Endothelial cell of umbilical vein (primary cell): ENCODE data around the gene MIF4GD. TPM values are rescaled to one million over a fixed set of nuclear protein-coding genes. Genes with fewer than 3 reads are reported as not detected.

ENCODE experiments used
- Bru-seq: library from RNA; stranded (reverse); fragments of 400-500 nt; gene quantifications from one replicate; lab custom pipeline; 2021; lab: Mats Ljungman, UMichigan
- BruChase-seq, 2 experiments: library from RNA; stranded (reverse); fragments of 400-500 nt; gene quantifications; one replicate each; lab custom pipeline; 2021; lab: Mats Ljungman, UMichigan
- BruUV-seq: library from RNA; stranded (reverse); fragments of 400-500 nt; replicated peaks from 2 replicates; lab custom pipeline; 2021; lab: Mats Ljungman, UMichigan
- CTCF ChIA-PET: fragments of 300-600, 350-600 bp; sonication (Branson Sonifier 250); formaldehyde crosslinking; loops from one replicate; lab custom pipeline; 2021; ENCODE audit warnings: antibody characterized with exemption, inconsistent platforms; lab: Charles Lee
- POLR2A ChIA-PET: fragments of 300-600, 350-600 bp; sonication (Branson Sonifier 250); formaldehyde crosslinking; loops from one replicate; lab custom pipeline; 2021; ENCODE audit warnings: antibody characterized with exemption, inconsistent platforms; lab: Charles Lee
- DNase-seq: peaks from one replicate; pipeline ENCODE4 v3.0.0-alpha.2; 2011; ENCODE audit warnings: low read depth, low spot score
- FAIRE-seq: peaks from 2 replicates; lab custom pipeline; 2011; peaks lifted over from hg19 to GRCh38; lab: Jason Lieb, UNC
- H2AFZ ChIP-seq: 2 replicates; pipeline ENCODE4 v1.6.0; 2012; ENCODE audit warnings: low read depth, low read length, control low read depth, inconsistent platforms
- H3K27ac ChIP-seq: 2 replicates; pipeline ENCODE4 v1.5.1; 2011; ENCODE audit warnings: low read depth, mild to moderate bottlenecking, control low read depth, low read length, moderate library complexity; ENCODE audit not compliant: insufficient read depth
- H3K27me3 ChIP-seq, 2 experiments: 2 replicates each; pipeline versions ENCODE4 v1.6.0 to v1.6.1; 2011; ENCODE audit warnings: low read length in 2 of 2, mixed read lengths in 1 of 2; ENCODE audit not compliant: control insufficient read depth in 2 of 2, insufficient read depth in 2 of 2
- H3K36me3 ChIP-seq, 2 experiments: 2 replicates in 1 of 2; 3 replicates in 1 of 2; pipeline ENCODE4 v1.5.1; 2011; ENCODE audit warnings: low read length in 2 of 2, mild to moderate bottlenecking in 1 of 2, moderate library complexity in 1 of 2; ENCODE audit not compliant: control insufficient read depth in 2 of 2, insufficient read depth in 2 of 2; ENCODE audit errors: extremely low read depth in 1 of 2
- H3K4me1 ChIP-seq: 3 replicates; pipeline ENCODE4 v1.5.1; 2011; ENCODE audit warnings: mild to moderate bottlenecking, low read length; ENCODE audit not compliant: control insufficient read depth, insufficient read depth; ENCODE audit errors: extremely low read depth
- H3K4me2 ChIP-seq: 2 replicates; pipeline ENCODE4 v1.6.1; 2011; ENCODE audit warnings: low read length, control low read depth, mixed read lengths; ENCODE audit not compliant: insufficient read depth
- H3K4me3 ChIP-seq, 3 experiments: fragments of 200-600 bp in 1 of 3; sonication (generic), shearing (Covaris generic) in 1 of 3; replicated peaks in 1 of 3; 2 replicates each; pipeline ENCODE4 v1.5.1; 2011 to 2016; ENCODE audit warnings: control low read depth in 3 of 3, low read length in 3 of 3, mild to moderate bottlenecking in 2 of 3, inconsistent platforms in 1 of 3, low read depth in 1 of 3, moderate library complexity in 1 of 3; ENCODE audit not compliant: insufficient read depth in 1 of 3
- H3K79me2 ChIP-seq: 2 replicates; pipeline ENCODE4 v1.6.0; 2012; ENCODE audit warnings: low read length, inconsistent platforms; ENCODE audit not compliant: control insufficient read depth, insufficient read depth
- H3K9ac ChIP-seq: replicated peaks from 2 replicates; pipeline ENCODE3; 2011; ENCODE audit warnings: low read length, control low read depth; ENCODE audit not compliant: insufficient read depth; ENCODE audit errors: extremely low read depth
- H3K9me1 ChIP-seq: replicated peaks from 3 replicates; pipeline ENCODE4 v1.6.0; 2011; ENCODE audit warnings: mild to moderate bottlenecking, low read length; ENCODE audit not compliant: control insufficient read depth, insufficient read depth; ENCODE audit errors: extremely low read depth
- H3K9me3 ChIP-seq: replicated peaks from 2 replicates; pipeline ENCODE4 v1.5.1; 2012; ENCODE audit warnings: low read length, inconsistent platforms; ENCODE audit not compliant: control insufficient read depth, insufficient read depth
- H4K20me1 ChIP-seq: replicated peaks from 2 replicates; pipeline ENCODE3; 2011; ENCODE audit warnings: mild to moderate bottlenecking, low read length; ENCODE audit not compliant: control insufficient read depth, insufficient read depth; ENCODE audit errors: extremely low read depth
- EZH2 ChIP-seq: IDR thresholded peaks from 2 replicates; pipeline ENCODE4 v1.6.1; 2012; ENCODE audit warnings: borderline replicate concordance, low read depth, mild to moderate bottlenecking, moderate library complexity, low read length, inconsistent platforms; ENCODE audit not compliant: severe bottlenecking
- FOS ChIP-seq: IDR thresholded peaks from 2 replicates; pipeline ENCODE4 v1.6.1; 2011; ENCODE audit warnings: mild to moderate bottlenecking, low read length, moderate library complexity, borderline replicate concordance; ENCODE audit not compliant: insufficient read depth
- GATA2 ChIP-seq: IDR thresholded peaks from 2 replicates; pipeline ENCODE4 v1.7.0; 2011; ENCODE audit warnings: low read depth, mild to moderate bottlenecking, moderate library complexity, mixed read lengths, low read length; ENCODE audit not compliant: insufficient read length, insufficient read depth
- JUN ChIP-seq: IDR thresholded peaks from 2 replicates; pipeline ENCODE4 v1.6.1; 2011; ENCODE audit warnings: borderline replicate concordance, low read depth; ENCODE audit not compliant: insufficient read length, insufficient read depth
- MAX ChIP-seq: IDR thresholded peaks from 2 replicates; pipeline ENCODE4 v1.6.1; 2011; ENCODE audit not compliant: insufficient read depth, insufficient read length
- MYC ChIP-seq: IDR thresholded peaks from one replicate; pipeline ENCODE4 v1.6.1; 2011; ENCODE audit warnings: mild to moderate bottlenecking, low read depth, low read length
- POLR2A ChIP-seq: IDR thresholded peaks from 2 replicates; pipeline ENCODE4 v1.6.1; 2012; ENCODE audit warnings: low read depth, mild to moderate bottlenecking, control low read depth, low read length
- POLR2AphosphoS5 ChIP-seq: IDR thresholded peaks from 2 replicates; pipeline ENCODE4 v1.6.1; 2012; ENCODE audit warnings: low read depth, mild to moderate bottlenecking, control low read depth, low read length, moderate library complexity; ENCODE audit not compliant: insufficient read depth
- dilution Hi-C: fragments of 300-500 bp; cut with MboI; formaldehyde crosslinking; loops from one replicate; pipeline ENCODE4 v1.15.0; 2019; ENCODE audit warnings: low sequenced_read_pairs; ENCODE audit not compliant: extremely low pct_ligation_motif_present
- intact Hi-C: fragments of 100-400 bp; cut with micrococcal nuclease; formaldehyde crosslinking; loops from one replicate; pipeline ENCODE4 v1.10.0; 2022
- long read RNA-seq: library from polyadenylated mRNA; stranded (forward); transcript quantifications from one replicate; pipeline ENCODE4 v2.0.0, GENCODE V29; 2021
- polyA minus RNA-seq, 3 experiments: library from RNA; depleted of rRNA, polyadenylated mRNA; stranded (reverse); fragments of >200 nt; gene quantifications; 1 replicate in 1 of 3; 2 replicates in 2 of 3; pipeline ENCODE4 v1.2.3, GENCODE V29; 2011
- polyA plus RNA-seq, 4 experiments: library from polyadenylated mRNA; depleted of rRNA in 3 of 4; stranded (reverse) in 3 of 4; unstranded in 1 of 4; fragments of >200 nt; gene quantifications; 2 replicates each; pipeline versions ENCODE4 v1.2.1 to v1.2.3, GENCODE V29; 2011 to 2012; ENCODE audit warnings: missing spikeins in 1 of 4
- total RNA-seq: library from RNA; stranded (reverse); gene quantifications from 2 replicates; pipeline ENCODE4 v1.2.3, GENCODE V29; 2021
- TF ChIP-seq, protein P1 (sequence below), 2 donors: IDR thresholded peaks; 1 replicate in 1 of 2; 2 replicates in 1 of 2; pipeline ENCODE4 v1.5.1; 2011; ENCODE audit warnings: low read length in 2 of 2, mild to moderate bottlenecking in 2 of 2, moderate library complexity in 2 of 2, control low read depth in 1 of 2, inconsistent platforms in 1 of 2, low read depth in 1 of 2; ENCODE audit not compliant: insufficient read depth in 1 of 2; ENCODE audit errors: extremely low read depth in 1 of 2

The MIF4GD gene
- total RNA-seq, result 12.3 and 12.4 TPM in 2 replicates
- polyA plus RNA-seq, result 35.7 and 37.1 TPM in 2 replicates
- 26.2 and 30.3 TPM in 2 replicates for polyA plus RNA-seq (2011; cell fraction: cytosol; rRNA removed)
- polyA plus RNA-seq (2011; cell fraction: nucleus; rRNA removed), result 13.5 and 17.1 TPM in 2 replicates
- polyA plus RNA-seq (2012), result 18.4 and 18.8 TPM in 2 replicates
- 14.6 and 16.0 TPM in 2 replicates for polyA minus RNA-seq
- 20.7 TPM for polyA minus RNA-seq (2011; cell fraction: cytosol; rRNA and poly(A)+ RNA removed)
- 3.0 and 4.1 TPM in 2 replicates for polyA minus RNA-seq (2011; cell fraction: nucleus; rRNA and poly(A)+ RNA removed)
- Bru-seq, nascent RNA, result percentile 34 among the genes with signal in this experiment
- BruChase-seq, experiment 1, labeled RNA remaining after a 6-hour chase, result percentile 48 among the genes with signal in this experiment
- percentile 41 among the genes with signal in this experiment for BruChase-seq, experiment 2, labeled RNA remaining after a 2-hour chase
- long read RNA-seq, transcript MIF4GD-214 (5 exons, 1,230 nt), result minor isoform, 7 of 45 reads
- long read RNA-seq, transcript MIF4GD-202 (6 exons, 1,306 nt), result major isoform, 27 of 45 reads
- long read RNA-seq, partial matches to known transcripts, result 1 of 45 reads
- long read RNA-seq, other reads (novel, unspliced or antisense), result 6 of 45 reads

DNA sequence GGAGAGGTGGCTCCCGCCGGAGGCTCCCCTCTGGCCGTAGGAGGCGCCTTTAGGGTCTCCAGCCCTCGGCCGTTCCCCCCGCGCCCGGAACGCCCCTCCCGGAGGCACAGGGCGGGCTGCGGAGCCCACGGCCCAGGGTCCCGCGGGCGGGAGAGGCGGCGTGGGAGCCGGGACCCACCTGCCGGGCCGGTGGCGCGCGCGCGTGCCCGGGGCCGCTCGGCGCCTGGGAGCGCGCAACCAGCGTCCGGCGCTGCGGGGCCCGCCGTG lies at the start of gene MIF4GD:
TSS of gene MIF4GD (minus strand) at position 266 of the 267 bp plus-strand sequence. CDS start 1,036 bp downstream, outside the sequence.
- Histone ChIP-seq H2AFZ (peak within 1 kb of the TSS; percentile 89), H3K4me3 (peak within 1 kb of the TSS; percentile 57 to 89 (median 61)), H4K20me1 (no peaks in the 10 kb centered on the region), H3K9ac (peak within 1 kb of the TSS; percentile 91), H3K9me1 (no peaks in the 10 kb centered on the region), H3K79me2 (no peaks in the 10 kb centered on the region), H3K27me3 (no peaks in the 10 kb centered on the region), H3K27ac (peak within 1 kb of the TSS; percentile 50), H3K36me3 (peaks cover 3 to 4% of the 10 kb centered on the region in 2 experiments), H3K4me2 (peak within 1 kb of the TSS; percentile 77), H3K4me1 (peaks cover 37% of the 10 kb centered on the region), H3K9me3 (no peaks in the 10 kb centered on the region)
- ChIA-PET CTCF (interaction anchor here (0.6 to 4.1 kb wide), 44 partner anchors 10 to 558 kb away, joined by 3 to 91 read pairs (median 5); partner anchors contain the start of genes ARMC7, GGA3, GRB2 and MRPS7), POLR2A (interaction anchor here (0.8 to 2.3 kb wide), 6 partner anchors 10 to 254 kb away, joined by 3 to 23 read pairs (median 5); partner anchors contain the start of genes GGA3, GRB2, LLGL2 and MRPS7)
- intact Hi-C loops (loop anchor here (1.0 to 2.0 kb wide), 4 partner anchors 18 to 141 kb away; partner anchors contain the start of genes GRB2 and SLC25A19), dilution Hi-C loops (no loop called here)
- DNase-seq (no peak), FAIRE-seq (no peak)
- TF ChIP-seq MAX (no peak), JUN (no peak), POLR2A (no peak), GATA2 (no peak), EZH2 (no peak), POLR2AphosphoS5 (no peak), MYC (no peak), FOS (no peak)
- TF ChIP-seq, protein P1, sequence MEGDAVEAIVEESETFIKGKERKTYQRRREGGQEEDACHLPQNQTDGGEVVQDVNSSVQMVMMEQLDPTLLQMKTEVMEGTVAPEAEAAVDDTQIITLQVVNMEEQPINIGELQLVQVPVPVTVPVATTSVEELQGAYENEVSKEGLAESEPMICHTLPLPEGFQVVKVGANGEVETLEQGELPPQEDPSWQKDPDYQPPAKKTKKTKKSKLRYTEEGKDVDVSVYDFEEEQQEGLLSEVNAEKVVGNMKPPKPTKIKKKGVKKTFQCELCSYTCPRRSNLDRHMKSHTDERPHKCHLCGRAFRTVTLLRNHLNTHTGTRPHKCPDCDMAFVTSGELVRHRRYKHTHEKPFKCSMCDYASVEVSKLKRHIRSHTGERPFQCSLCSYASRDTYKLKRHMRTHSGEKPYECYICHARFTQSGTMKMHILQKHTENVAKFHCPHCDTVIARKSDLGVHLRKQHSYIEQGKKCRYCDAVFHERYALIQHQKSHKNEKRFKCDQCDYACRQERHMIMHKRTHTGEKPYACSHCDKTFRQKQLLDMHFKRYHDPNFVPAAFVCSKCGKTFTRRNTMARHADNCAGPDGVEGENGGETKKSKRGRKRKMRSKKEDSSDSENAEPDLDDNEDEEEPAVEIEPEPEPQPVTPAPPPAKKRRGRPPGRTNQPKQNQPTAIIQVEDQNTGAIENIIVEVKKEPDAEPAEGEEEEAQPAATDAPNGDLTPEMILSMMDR (IDR thresholded peaks at IDR 0.05; ENCODE audit: extremely low read depth in 1 of 2, insufficient read depth in 1 of 2, low read depth in 1 of 2, low read length in 2 of 2), result no peak
- BruUV-seq, result no TSS peak
